HS-27A (cell line): Measurements from ENCODE around the gene SMYD3.
"Not testable (repeated sequence)": the region's sequence is repeated elsewhere in the genome, so short reads cannot be mapped to it uniquely, and the experiment has no call there.

ENCODE experiments used
- DNase-seq: peaks from one replicate; pipeline ENCODE4 v3.0.0-alpha.2; 2012; ENCODE audit warnings: low read depth, missing footprints

Gene SMYD3

GRCh38 chr1:246032031-246032551, 475.0 kb downstream of the SMYD3 start:
- no peak for DNase-seq

- no peak for DNase-seq
Measured at GRCh38 chr1:246029616-246030015, 477.5 kb downstream of the SMYD3 start.

- DNase-seq = not testable (repeated sequence)
Measured at GRCh38 chr1:246024118-246024517, 483.0 kb downstream of the SMYD3 start.

- no peak for DNase-seq
Measured at GRCh38 chr1:246020211-246020954, 486.7 kb downstream of the SMYD3 start.

GRCh38 chr1:246018146-246018545, 488.9 kb downstream of the SMYD3 start:
- no peak for DNase-seq

GRCh38 chr1:246012341-246012740, 494.7 kb downstream of the SMYD3 start:
- DNase-seq = no peak

- DNase-seq = no peak
Measured at GRCh38 chr1:246010386-246010785, 496.7 kb downstream of the SMYD3 start.

- no peak for DNase-seq
Measured at GRCh38 chr1:246008363-246008831, 498.7 kb downstream of the SMYD3 start.

GRCh38 chr1:246005067-246005466, 502.0 kb downstream of the SMYD3 start:
- peak; percentile 66 for DNase-seq

GRCh38 chr1:246004301-246004700, 502.8 kb downstream of the SMYD3 start:
- DNase-seq = no peak

GRCh38 chr1:246003442-246003730, 503.7 kb downstream of the SMYD3 start:
- DNase-seq = no peak

GRCh38 chr1:246002725-246003441, 504.2 kb downstream of the SMYD3 start:
- DNase-seq = peak; percentile 41

GRCh38 chr1:246001837-246002230, 505.2 kb downstream of the SMYD3 start:
- no peak for DNase-seq

- no peak for DNase-seq
Measured at GRCh38 chr1:246001142-246001836, 505.8 kb downstream of the SMYD3 start.

- DNase-seq = no peak
Measured at GRCh38 chr1:246000638-246001015, 506.5 kb downstream of the SMYD3 start.

- no peak for DNase-seq
Measured at GRCh38 chr1:245999697-246000637, 507.1 kb downstream of the SMYD3 start.

- no peak for DNase-seq
Measured at GRCh38 chr1:245997471-245998258, 509.4 kb downstream of the SMYD3 start.

- no peak for DNase-seq
Measured at GRCh38 chr1:245996811-245997210, 510.3 kb downstream of the SMYD3 start.

GRCh38 chr1:245995474-245995873, 511.6 kb downstream of the SMYD3 start:
- DNase-seq = no peak

- DNase-seq = no peak
Measured at GRCh38 chr1:245991266-245991665, 515.8 kb downstream of the SMYD3 start.
